ENCODE results near the gene ANO2. TPM values are rescaled to one million over a fixed set of nuclear protein-coding genes. Genes with fewer than 3 reads are reported as not detected.

The ANO2 gene
- total RNA-seq, 2 experiments from 2014 or later, result not detected

DNA sequence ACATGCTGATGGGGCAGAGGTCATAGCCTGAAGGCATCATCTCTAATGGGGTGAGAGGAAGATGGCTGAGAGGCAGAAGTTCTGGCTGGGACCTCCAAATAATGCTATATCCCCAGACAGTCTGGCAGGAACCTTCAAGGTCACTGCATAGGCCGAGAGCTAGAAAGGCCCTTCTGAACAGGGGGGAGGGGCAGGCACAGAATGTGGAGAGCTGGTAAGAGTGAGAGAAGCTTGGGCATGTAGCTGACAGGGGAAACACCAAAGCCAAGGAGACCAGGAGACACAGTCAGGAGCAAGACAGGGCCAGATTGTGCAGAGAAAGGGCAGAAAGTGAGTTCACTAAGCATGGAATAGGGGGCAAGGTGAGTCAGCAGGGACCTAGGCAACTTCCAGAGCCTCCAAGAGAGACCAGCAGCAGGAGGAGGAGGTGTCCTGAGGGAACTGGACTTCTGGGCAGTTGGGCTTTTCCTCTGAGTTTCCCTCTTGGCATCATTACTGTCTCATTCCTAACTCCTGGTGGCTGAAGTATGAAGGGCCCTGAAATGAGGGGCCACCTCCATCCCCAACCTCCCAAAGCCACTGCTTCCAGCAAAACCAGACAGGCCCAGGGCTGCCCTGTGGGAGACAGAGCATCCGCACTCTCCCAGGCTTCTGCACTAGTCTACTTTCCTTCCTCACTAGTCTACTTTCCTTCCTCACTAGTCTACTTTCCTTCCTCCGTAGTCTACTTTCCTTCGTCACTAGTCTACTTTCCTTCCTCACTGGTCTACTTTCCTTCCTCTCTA lies 17.1 kb downstream of the ANO2 start:
- Mint-ChIP-seq H3K36me3 (ENCODE audit: low read depth) (no peaks in the 10 kb centered on the region), H3K4me3 (no peak overlapping the region), H3K9me3 (ENCODE audit: low read depth) (no peaks in the 10 kb centered on the region), H3K27ac (no peak overlapping the region), H3K4me1 (no peaks in the 10 kb centered on the region), H3K27me3 (peaks cover 12% of the 10 kb centered on the region)
- ATAC-seq, result no peak
- CTCF ChIA-PET, result interaction anchor here (0.6 kb wide), 1 partner anchor 111 kb away, joined by 3 read pairs; no protein-coding TSS in a partner anchor
- no peak for DNase-seq
- intact Hi-C loops (cut with DNase I, micrococcal nuclease), result no loop called here
- POLR2A ChIA-PET, result no interaction called here

DNA sequence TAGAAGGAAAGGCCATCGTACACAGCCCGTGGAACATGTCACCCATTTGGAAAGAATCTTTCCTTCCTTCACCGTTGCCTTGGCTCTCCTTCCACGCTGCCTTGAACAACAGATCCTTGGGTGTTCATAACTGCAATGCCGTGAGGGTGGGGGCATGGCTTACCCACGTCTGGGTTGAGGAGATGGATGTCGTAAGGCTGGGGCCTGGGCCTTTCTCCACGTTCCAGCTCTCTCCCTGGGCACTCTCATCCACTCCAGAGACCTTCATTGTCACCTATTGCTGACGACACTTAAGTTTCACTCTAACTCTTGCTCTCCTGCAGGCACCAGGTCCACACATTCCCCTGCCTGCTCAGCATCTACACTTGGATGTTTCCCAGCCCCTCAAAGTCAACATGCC lies 19.4 kb downstream of the ANO2 start:
- no peak for DNase-seq
- Mint-ChIP-seq H3K36me3 (ENCODE audit: low read depth) (no peaks in the 10 kb centered on the region), H3K4me3 (no peak overlapping the region), H3K4me1 (no peaks in the 10 kb centered on the region), H3K27me3 (peaks cover 10% of the 10 kb centered on the region), H3K9me3 (ENCODE audit: low read depth) (no peaks in the 10 kb centered on the region), H3K27ac (no peak overlapping the region)
- no peak for ATAC-seq
- POLR2A ChIA-PET, result no interaction called here
- intact Hi-C loops (cut with DNase I, micrococcal nuclease), result no loop called here
- CTCF ChIA-PET, result interaction anchor here (1.4 kb wide), 1 partner anchor 63 kb away, joined by 4 read pairs; no protein-coding TSS in a partner anchor

DNA sequence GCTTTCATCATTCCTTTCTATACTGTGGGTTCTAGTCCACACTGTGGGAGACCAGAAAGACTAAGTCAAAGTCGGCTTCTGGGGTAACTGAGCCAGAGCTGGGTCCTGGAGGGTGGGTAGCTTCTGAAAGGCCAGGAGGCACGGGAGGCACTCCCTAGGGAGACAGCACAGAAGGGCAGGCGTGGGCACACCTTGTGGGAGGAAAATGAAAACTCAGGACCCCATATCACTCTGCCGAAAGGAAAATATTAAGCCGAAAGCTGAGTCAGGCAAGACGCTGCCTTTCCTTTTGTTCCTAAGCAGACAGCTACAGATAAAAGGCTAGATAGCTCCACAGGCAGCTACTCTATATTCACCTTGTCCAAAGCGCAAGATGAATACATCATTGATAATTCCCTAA lies 20.7 kb downstream of the ANO2 start:
- H3K27me3 Mint-ChIP-seq, result peaks cover 10% of the 10 kb centered on the region
- no peak for ATAC-seq
- H3K36me3 Mint-ChIP-seq (ENCODE audit: low read depth), result no peaks in the 10 kb centered on the region
- H3K4me3 Mint-ChIP-seq, result no peak overlapping the region
- H3K4me1 Mint-ChIP-seq, result no peaks in the 10 kb centered on the region
- no peak overlapping the region for H3K27ac Mint-ChIP-seq
- H3K9me3 Mint-ChIP-seq (ENCODE audit: low read depth), result no peaks in the 10 kb centered on the region
- DNase-seq, result no peak
- intact Hi-C loops (cut with DNase I, micrococcal nuclease), result no loop called here
- ChIA-PET POLR2A (no interaction called here), CTCF (interaction anchor here (0.8 kb wide), 1 partner anchor 20 kb away, joined by 3 read pairs; no protein-coding TSS in a partner anchor)

DNA sequence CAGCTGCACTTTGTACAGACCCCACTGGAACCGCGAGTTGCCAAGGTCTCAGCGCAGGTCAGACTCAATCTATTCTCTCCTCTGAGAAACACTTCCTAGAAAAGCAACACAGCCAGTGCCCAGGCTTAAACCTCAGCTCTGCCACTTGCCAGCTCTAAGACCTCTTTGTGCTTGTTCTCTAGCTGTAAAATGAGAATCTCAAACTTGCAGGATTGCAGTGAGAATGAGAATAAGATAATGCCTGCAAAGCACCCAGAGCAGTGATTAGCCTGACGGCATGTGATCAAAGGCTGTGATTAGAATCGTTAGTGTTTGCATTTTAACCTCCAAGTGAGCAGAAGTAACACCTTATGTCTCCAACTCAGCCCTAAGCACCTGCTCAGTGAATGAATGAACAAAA lies 21.3 kb downstream of the ANO2 start:
- H3K27me3 Mint-ChIP-seq, result peaks cover 10% of the 10 kb centered on the region
- ChIA-PET CTCF (interaction anchor here (0.8 kb wide), 1 partner anchor 20 kb away, joined by 3 read pairs; no protein-coding TSS in a partner anchor), POLR2A (no interaction called here)
- DNase-seq (no peak), ATAC-seq (no peak)
- intact Hi-C loops (cut with DNase I, micrococcal nuclease), result no loop called here
- H3K4me1 Mint-ChIP-seq, result no peaks in the 10 kb centered on the region
- H3K9me3 Mint-ChIP-seq (ENCODE audit: low read depth), result no peaks in the 10 kb centered on the region
- H3K36me3 Mint-ChIP-seq (ENCODE audit: low read depth), result no peaks in the 10 kb centered on the region
- H3K4me3 Mint-ChIP-seq, result no peak overlapping the region
- H3K27ac Mint-ChIP-seq, result no peak overlapping the region

DNA sequence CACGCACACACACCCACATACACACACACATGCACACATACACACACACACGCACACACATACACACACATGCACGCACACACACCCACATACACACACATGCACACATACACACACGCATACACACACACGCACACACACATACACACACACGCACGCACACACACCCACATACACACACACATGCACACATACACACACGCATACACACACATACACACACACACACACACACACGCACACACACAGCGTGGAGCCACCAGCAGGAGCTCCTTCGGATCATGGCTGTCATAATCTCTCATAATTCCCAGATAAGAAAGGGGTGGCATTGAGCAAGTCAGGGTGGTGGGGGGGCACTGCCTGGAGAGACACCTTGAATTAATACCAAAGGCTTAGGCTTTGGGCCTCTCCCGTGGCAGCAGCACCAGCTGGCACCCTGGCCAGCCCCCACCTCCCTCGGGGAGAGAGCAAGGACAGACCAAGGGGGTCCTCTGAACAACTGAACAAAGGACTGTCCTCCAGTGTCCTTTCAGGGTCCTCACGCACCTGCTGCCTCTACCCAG lies 21.9 kb downstream of the ANO2 start:
- POLR2A ChIA-PET, result no interaction called here
- no peaks in the 10 kb centered on the region for H3K4me1 Mint-ChIP-seq
- CTCF ChIA-PET, result no interaction called here
- no peak overlapping the region for H3K27ac Mint-ChIP-seq
- H3K27me3 Mint-ChIP-seq, result peaks cover 10% of the 10 kb centered on the region
- ATAC-seq (no peak), DNase-seq (no peak)
- intact Hi-C loops (cut with DNase I, micrococcal nuclease), result no loop called here
- H3K4me3 Mint-ChIP-seq, result no peak overlapping the region
- no peaks in the 10 kb centered on the region for H3K36me3 Mint-ChIP-seq (ENCODE audit: low read depth)
- no peaks in the 10 kb centered on the region for H3K9me3 Mint-ChIP-seq (ENCODE audit: low read depth)

DNA sequence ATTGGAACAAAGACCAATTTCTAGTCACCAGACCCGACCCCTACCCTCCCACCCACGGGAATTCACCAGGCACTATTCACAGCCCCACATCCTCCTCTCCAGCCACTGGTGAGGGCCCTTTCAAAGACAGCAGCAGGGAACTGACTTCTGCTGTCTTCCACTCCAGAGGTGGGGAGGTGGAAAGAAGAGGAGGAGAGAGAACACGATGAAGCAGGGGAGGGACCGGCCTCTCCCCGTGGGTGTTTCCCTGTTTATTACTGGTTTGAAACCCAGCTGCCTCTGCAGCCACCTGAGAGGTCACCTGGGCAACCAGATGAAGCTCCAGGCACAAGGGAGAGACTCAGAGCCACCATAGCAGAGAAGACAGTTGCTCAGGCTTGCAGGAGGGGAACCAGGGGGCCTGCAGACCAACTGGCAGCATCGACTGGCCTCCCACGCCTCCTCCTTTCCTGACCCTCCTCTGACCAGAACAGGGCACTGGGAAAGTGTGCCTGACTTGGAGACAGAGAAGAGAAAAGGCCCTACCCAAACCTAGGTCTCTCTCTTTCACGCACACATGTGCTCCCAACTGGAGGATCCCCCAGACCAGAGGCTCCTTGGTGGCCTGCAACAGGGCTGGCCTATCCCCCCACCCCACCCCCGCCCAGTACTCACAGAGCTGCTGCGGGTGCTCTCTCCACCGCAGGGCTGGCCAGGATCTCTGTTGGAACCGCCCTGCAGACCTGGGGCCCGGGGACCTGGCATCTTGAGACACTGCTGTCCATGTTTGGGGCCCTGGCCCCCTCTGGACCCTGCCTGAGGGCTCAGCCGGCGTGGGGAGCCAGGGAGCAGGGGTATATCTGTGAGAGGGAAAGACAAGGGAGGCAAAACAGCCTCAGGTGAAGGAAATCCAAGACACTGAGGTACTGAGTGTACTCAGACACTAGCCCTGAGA lies 22.8 kb downstream of the ANO2 start:
- Mint-ChIP-seq H3K36me3 (ENCODE audit: low read depth) (no peaks in the 10 kb centered on the region), H3K4me3 (no peak overlapping the region), H3K27ac (no peak overlapping the region), H3K27me3 (peaks cover 10% of the 10 kb centered on the region), H3K4me1 (no peaks in the 10 kb centered on the region), H3K9me3 (ENCODE audit: low read depth) (no peaks in the 10 kb centered on the region)
- ATAC-seq (no peak), DNase-seq (no peak)
- intact Hi-C loops (cut with DNase I, micrococcal nuclease), result no loop called here
- POLR2A ChIA-PET, result no interaction called here
- CTCF ChIA-PET, result no interaction called here

DNA sequence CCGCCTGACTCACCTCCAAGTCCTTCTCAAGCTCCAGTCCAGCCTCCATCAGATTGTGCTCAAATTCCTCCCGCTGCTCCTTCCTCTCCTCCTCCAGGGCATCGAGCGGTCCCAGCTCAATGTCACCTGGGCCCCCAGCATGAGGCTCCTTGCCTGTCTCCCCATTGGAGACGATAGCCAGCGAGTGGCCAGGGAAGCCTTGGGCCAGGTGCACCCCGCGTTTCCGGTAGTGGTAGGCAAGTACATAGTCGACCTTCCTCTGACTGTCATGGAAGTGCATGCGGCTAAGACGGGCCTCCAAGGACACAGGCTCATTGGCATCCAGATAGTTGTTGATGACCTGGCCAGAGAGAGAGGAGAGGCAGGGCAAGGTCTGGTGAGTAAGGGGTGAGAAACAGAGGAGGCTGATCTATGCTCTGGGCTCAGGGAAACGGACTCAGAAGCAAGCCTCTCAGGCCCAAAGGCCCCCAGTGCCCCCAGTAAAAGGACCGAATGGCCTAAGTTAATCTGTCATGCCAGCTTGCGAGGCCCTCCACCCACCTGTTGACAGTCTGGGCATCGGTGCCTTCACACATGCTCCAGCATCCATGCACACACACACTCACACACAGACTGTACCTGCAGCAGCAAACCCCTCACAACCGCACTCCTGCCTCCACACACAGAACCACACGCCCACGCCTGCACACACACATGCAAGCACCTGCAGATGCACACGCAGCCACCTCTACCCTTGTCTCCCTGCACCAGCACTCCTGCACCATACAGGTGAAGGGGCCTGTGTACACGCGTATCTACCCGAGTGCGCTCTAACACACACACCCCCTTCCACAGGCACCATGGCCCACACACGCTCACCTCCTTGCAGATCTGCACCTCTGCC lies 23.8 kb downstream of the ANO2 start:
- DNase-seq, result no peak
- ChIA-PET CTCF (no interaction called here), POLR2A (no interaction called here)
- no peaks in the 10 kb centered on the region for H3K36me3 Mint-ChIP-seq (ENCODE audit: low read depth)
- intact Hi-C loops (cut with DNase I, micrococcal nuclease), result no loop called here
- H3K9me3 Mint-ChIP-seq (ENCODE audit: low read depth), result no peaks in the 10 kb centered on the region
- H3K4me3 Mint-ChIP-seq, result no peak overlapping the region
- no peak overlapping the region for H3K27ac Mint-ChIP-seq
- peaks cover 7% of the 10 kb centered on the region for H3K27me3 Mint-ChIP-seq
- H3K4me1 Mint-ChIP-seq, result no peaks in the 10 kb centered on the region
- no peak for ATAC-seq

DNA sequence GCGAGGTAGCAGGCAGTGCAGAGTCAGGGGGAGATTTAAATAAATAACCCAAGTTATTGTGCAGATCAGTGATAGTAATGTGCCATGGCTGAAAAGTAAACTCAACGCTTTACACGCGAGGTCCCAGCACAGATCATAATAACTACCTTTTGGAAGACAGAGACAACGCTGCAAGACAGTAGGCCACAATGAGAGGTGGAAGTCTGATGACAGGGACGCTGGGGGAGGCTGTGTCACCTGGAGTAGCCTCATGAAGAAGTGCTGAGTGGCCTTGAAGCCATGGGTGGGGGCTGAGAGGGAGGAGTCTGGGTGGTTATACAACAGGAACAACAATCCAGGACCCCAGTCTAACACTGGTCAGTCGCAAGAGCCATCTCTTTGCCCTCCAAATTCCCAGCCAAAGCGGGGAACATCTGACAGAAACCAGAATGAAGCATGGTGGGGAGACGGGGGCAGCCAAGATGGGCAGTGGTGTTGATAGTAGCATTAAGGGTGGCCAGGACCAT lies 28.2 kb downstream of the ANO2 start:
- H3K36me3 Mint-ChIP-seq (ENCODE audit: low read depth), result no peaks in the 10 kb centered on the region

DNA sequence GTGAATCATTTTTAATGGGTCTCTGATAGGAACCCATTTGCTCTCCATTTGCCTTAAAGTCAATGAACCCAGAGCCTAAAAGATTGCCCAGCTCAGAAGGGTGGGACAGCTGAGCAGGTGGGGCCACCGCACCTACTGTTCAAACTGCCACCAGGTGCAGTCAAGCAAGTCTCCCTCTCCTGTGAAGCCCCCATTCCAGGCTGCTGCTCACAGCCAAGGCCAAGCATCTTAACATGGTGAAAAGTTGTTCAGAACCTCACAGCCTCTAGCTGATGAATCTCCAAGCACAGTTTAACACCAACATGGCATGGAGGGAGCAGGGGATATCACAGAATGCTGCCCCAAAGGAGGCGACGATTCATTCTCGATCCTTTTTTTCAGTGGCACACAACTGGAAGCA lies 29.5 kb downstream of the ANO2 start:
- peaks cover 4% of the 10 kb centered on the region for H3K27me3 Mint-ChIP-seq
- H3K9me3 Mint-ChIP-seq (ENCODE audit: low read depth), result no peaks in the 10 kb centered on the region
- H3K4me3 Mint-ChIP-seq, result no peak overlapping the region
- POLR2A ChIA-PET, result no interaction called here
- no peak for DNase-seq
- no peaks in the 10 kb centered on the region for H3K36me3 Mint-ChIP-seq (ENCODE audit: low read depth)
- CTCF ChIA-PET, result interaction anchor here (0.5 kb wide), 1 partner anchor 56 kb away, joined by 3 read pairs; no protein-coding TSS in a partner anchor
- H3K4me1 Mint-ChIP-seq, result no peaks in the 10 kb centered on the region
- no peak overlapping the region for H3K27ac Mint-ChIP-seq
- intact Hi-C loops (cut with DNase I, micrococcal nuclease), result no loop called here
- no peak for ATAC-seq

More for the DNA sequence above, 28.2 kb downstream of the ANO2 start:
- POLR2A ChIA-PET, result no interaction called here
- DNase-seq, result no peak
- CTCF ChIA-PET, result no interaction called here
- no peak for ATAC-seq
- Mint-ChIP-seq H3K4me1 (no peaks in the 10 kb centered on the region), H3K27ac (no peak overlapping the region), H3K4me3 (no peak overlapping the region), H3K9me3 (ENCODE audit: low read depth) (no peaks in the 10 kb centered on the region), H3K27me3 (peaks cover 2% of the 10 kb centered on the region)
- intact Hi-C loops (cut with DNase I, micrococcal nuclease), result no loop called here

DNA sequence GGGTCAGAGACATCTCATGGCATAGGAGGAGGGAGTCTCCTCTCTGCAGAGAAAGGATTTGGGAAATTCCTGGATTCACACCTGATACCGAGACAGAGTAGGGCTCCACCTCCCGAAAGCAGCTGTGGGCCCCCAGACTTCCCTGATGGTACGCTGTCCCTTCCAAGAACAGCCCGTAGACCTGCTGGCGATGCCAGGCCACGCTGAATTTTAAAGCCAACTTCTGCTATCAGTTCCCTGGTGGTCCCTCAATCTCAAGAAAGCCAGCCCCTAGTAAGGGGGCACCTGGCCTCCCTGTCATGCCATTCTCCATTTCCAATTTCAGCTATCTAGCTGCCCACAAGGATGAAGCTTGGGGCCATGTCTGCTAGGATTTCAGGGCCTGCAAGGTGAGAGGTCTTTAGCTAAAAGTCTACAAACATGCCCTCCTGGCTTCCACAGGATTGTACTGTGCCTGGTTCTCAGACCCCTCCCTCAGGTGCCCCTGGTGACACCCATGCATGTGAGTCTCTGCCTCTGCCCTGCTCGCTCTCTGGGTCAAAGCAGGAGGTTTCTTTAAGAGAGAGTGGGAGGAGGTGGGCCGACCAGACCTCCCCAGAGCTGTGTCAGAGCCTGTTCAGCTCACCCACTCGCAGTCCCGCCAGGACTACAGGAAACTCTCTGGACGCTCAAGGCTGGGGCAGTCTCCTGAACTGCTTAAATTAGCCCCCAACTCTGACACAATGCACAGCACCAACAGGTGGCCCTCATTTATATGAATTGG lies 30.5 kb downstream of the ANO2 start:
- H3K27me3 Mint-ChIP-seq, result peaks cover 4% of the 10 kb centered on the region
- H3K36me3 Mint-ChIP-seq (ENCODE audit: low read depth), result no peaks in the 10 kb centered on the region
- no peak overlapping the region for H3K27ac Mint-ChIP-seq
- H3K9me3 Mint-ChIP-seq (ENCODE audit: low read depth), result no peaks in the 10 kb centered on the region
- no peak overlapping the region for H3K4me3 Mint-ChIP-seq
- ATAC-seq (no peak), DNase-seq (no peak)
- ChIA-PET CTCF (no interaction called here), POLR2A (no interaction called here)
- intact Hi-C loops (cut with DNase I, micrococcal nuclease), result no loop called here
- no peaks in the 10 kb centered on the region for H3K4me1 Mint-ChIP-seq

All from activated CD4-positive, alpha-beta T cell treated with anti-CD3 and anti-CD28 coated beads for 36 hours (primary cell).